K562 (cell line): ENCODE results near the gene TTLL10. TPM values are rescaled to one million over a fixed set of nuclear protein-coding genes. Genes with fewer than 3 reads are reported as not detected.

Source experiments
- CBFA2T2 ChIP-seq: fragments of 450-650 bp; conservative IDR thresholded peaks from 2 replicates; pipeline ENCODE4 v1.6.1; 2017; ENCODE audit warnings: mild to moderate bottlenecking
- CHD1 ChIP-seq: fragments of 200-600 bp; sonication (generic); IDR thresholded peaks from one replicate; pipeline ENCODE4 v1.6.1; 2012; ENCODE audit warnings: mild to moderate bottlenecking, moderate library complexity, low read length, inconsistent platforms
- CTCF ChIP-seq, 3 experiments: IDR thresholded peaks in 2 of 3; conservative IDR thresholded peaks in 1 of 3; 2 replicates each; pipeline ENCODE4 v1.5.1; 2011 to 2012; ENCODE audit warnings: low read length in 3 of 3, mild to moderate bottlenecking in 3 of 3, control low read depth in 2 of 3, improper control_type of control experiment in 1 of 3, inconsistent platforms in 1 of 3, low read depth in 1 of 3, mixed read lengths in 1 of 3, moderate library complexity in 1 of 3; ENCODE audit not compliant: insufficient read depth in 2 of 3
- CXXC5 ChIP-seq: fragments of 250-450 bp; sonication (Bioruptor Pico); IDR thresholded peaks from 2 replicates; pipeline ENCODE4 v1.8.0; 2022; ENCODE audit warnings: inconsistent platforms, mild to moderate bottlenecking, moderate library complexity
- ID3 ChIP-seq, 2 experiments: fragments of 250-450 bp in 1 of 2; fragments of 450-650 bp in 1 of 2; sonication (Bioruptor Pico) in 1 of 2; IDR thresholded peaks; 2 replicates each; pipeline versions ENCODE4 v1.6.1 to v1.8.0; 2016 to 2021; ENCODE audit warnings: mild to moderate bottlenecking in 2 of 2, moderate library complexity in 2 of 2, missing compliant biosample characterization in 1 of 2, missing genetic modification characterization in 1 of 2
- KLF16 ChIP-seq: IDR thresholded peaks from 2 replicates; pipeline ENCODE4 v1.6.1; 2016; ENCODE audit warnings: antibody characterized with exemption
- NFYB ChIP-seq: IDR thresholded peaks from 2 replicates; pipeline ENCODE4 v1.6.1; 2011; ENCODE audit warnings: mild to moderate bottlenecking, moderate library complexity; ENCODE audit not compliant: insufficient read length; ENCODE audit errors: extremely low read depth
- TBL1XR1 ChIP-seq, 2 experiments: IDR thresholded peaks; 2 replicates each; pipeline ENCODE4 v1.6.1; 2012; ENCODE audit warnings: improper control_type of control experiment in 2 of 2, low read length in 2 of 2, mild to moderate bottlenecking in 1 of 2
- ZBTB33 ChIP-seq: sonication (generic); formaldehyde crosslinking; IDR thresholded peaks from 2 replicates; pipeline ENCODE4 v1.8.1; 2023; ENCODE audit warnings: mild to moderate bottlenecking, missing genetic modification reagents
- ZNF3 ChIP-seq: fragments of 250-450 bp; sonication (Bioruptor Pico); IDR thresholded peaks from 2 replicates; pipeline ENCODE4 v1.5.0; 2021; ENCODE audit warnings: mild to moderate bottlenecking, moderate library complexity
- ZNF318 ChIP-seq, 2 experiments: fragments of 450-650 bp; IDR thresholded peaks; 2 replicates each; pipeline ENCODE4 v1.6.1; 2016; ENCODE audit warnings: mild to moderate bottlenecking in 2 of 2, borderline replicate concordance in 1 of 2, low read depth in 1 of 2, moderate library complexity in 1 of 2
- ZNF668 ChIP-seq: fragments of 250-450 bp; sonication (Bioruptor Pico); IDR thresholded peaks from 2 replicates; pipeline ENCODE4 v1.8.0; 2022; ENCODE audit warnings: mild to moderate bottlenecking, inconsistent platforms
- polyA plus RNA-seq, 8 experiments: library from polyadenylated mRNA; depleted of rRNA in 4 of 8; stranded (reverse) in 5 of 8; unstranded in 3 of 8; fragments of >200 nt; fragmentation: Nextera tagmentation in 2 of 8; fragmentation: Illumina TruSeq in 1 of 8; extraction: Ambion mirVana in 2 of 8; extraction: Trizol in 1 of 8; gene quantifications; 2 replicates each; pipeline versions ENCODE4 v1.2.1 to v1.2.3, GENCODE V29; 2011 to 2014; ENCODE audit warnings: inconsistent platforms in 1 of 8, missing spikeins in 1 of 8
- total RNA-seq, 7 experiments: library from RNA; depleted of rRNA in 6 of 7; stranded (reverse); fragments of >200 nt in 6 of 7; fragmentation: Illumina TruSeq in 2 of 7; extraction: Trizol in 2 of 7; gene quantifications; 2 replicates each; pipeline versions ENCODE4 v1.2.1 to v1.2.3, GENCODE V29; 2011 to 2021; ENCODE audit warnings: low replicate concordance in 1 of 7

TTLL10 gene
- total and polyA plus RNA-seq, 9 of the 15 experiments (the other 6 are each of a cell fraction or from before 2014, with no cell fraction given): not detected

- TF ChIP-seq ZNF318 (IDR thresholded peaks at IDR 0.05; ENCODE audit: borderline replicate concordance in 1 of 2, low read depth in 1 of 2): no peak
- no peak for TF ChIP-seq CHD1
- TF ChIP-seq KLF16: 0 out of 2 replicates have a peak, but pooled peaks have one; percentile 20
- no peak for TF ChIP-seq CTCF (IDR thresholded peaks at IDR 0.05 in 2 of 3, conservative IDR thresholded peaks at IDR 0.05 in 1 of 3; ENCODE audit: insufficient read depth in 2 of 3, low read depth in 1 of 3, low read length in 3 of 3)
- no peak for TF ChIP-seq NFYB
- TF ChIP-seq ID3 (CRISPR knock-in tag; IDR thresholded peaks at IDR 0.05): no peak
- TF ChIP-seq ID3 (tag; IDR thresholded peaks at IDR 0.05): no peak
- peak; percentile 31; the same call in 1 of the 2 replicates for TF ChIP-seq CBFA2T2
- no peak for TF ChIP-seq TBL1XR1 (IDR thresholded peaks at IDR 0.05; ENCODE audit: low read length in 2 of 2)
- TF ChIP-seq CXXC5 (CRISPR knock-in tag): no peak
- no peak for TF ChIP-seq ZNF3 (CRISPR knock-in tag)
- no peak for TF ChIP-seq ZNF668 (CRISPR knock-in tag)
- peak; percentile 76 for TF ChIP-seq ZBTB33
Observed at GRCh38 chr1:1208713-1209433, 35.2 kb downstream of the TTLL10 start (continued).
